Calu3 (cell line): ENCODE measurements around the gene GAK. TPM values are rescaled to one million over a fixed set of nuclear protein-coding genes. Genes with fewer than 3 reads are reported as not detected.

Experiments used
- BruUV-seq: library from RNA; stranded (reverse); fragments of 400-500 nt; replicated peaks from 2 replicates; lab custom pipeline; 2021; lab: Mats Ljungman, UMichigan
- CTCF ChIA-PET: fragments of 300-600 bp; sonication (Branson Sonifier 250); formaldehyde crosslinking; loops from one replicate; lab custom pipeline; 2022; ENCODE audit warnings: antibody characterized with exemption; lab: Charles Lee
- DNase-seq: peaks from one replicate; pipeline ENCODE4 v3.0.0; 2022
- H3K27ac Mint-ChIP-seq: one replicate; pipeline ENCODE4 v1.8.0; 2022; ENCODE audit warnings: mixed read lengths; ENCODE audit not compliant: unreplicated experiment
- H3K27me3 Mint-ChIP-seq: one replicate; pipeline ENCODE4 v1.8.0; 2022; ENCODE audit warnings: mixed read lengths; ENCODE audit not compliant: unreplicated experiment
- H3K36me3 Mint-ChIP-seq: one replicate; pipeline ENCODE4 v1.8.0; 2022; ENCODE audit warnings: mild to moderate bottlenecking, moderate library complexity, mixed read lengths; ENCODE audit not compliant: insufficient read depth, unreplicated experiment
- H3K4me1 Mint-ChIP-seq: one replicate; pipeline ENCODE4 v1.8.0; 2022; ENCODE audit warnings: mild to moderate bottlenecking, low read depth, mixed read lengths; ENCODE audit not compliant: unreplicated experiment
- H3K4me3 Mint-ChIP-seq: one replicate; pipeline ENCODE4 v1.8.0; 2022; ENCODE audit warnings: mild to moderate bottlenecking, low read depth, moderate library complexity, mixed read lengths; ENCODE audit not compliant: unreplicated experiment
- H3K9me3 Mint-ChIP-seq: one replicate; pipeline ENCODE4 v1.8.0; 2022; ENCODE audit warnings: low read depth, mixed read lengths; ENCODE audit not compliant: unreplicated experiment
- intact Hi-C: fragments of 100-400 bp; cut with micrococcal nuclease; formaldehyde crosslinking; loops from one replicate; pipeline ENCODE4 v1.10.0; 2022; ENCODE audit not compliant: unreplicated experiment
- total RNA-seq: library from RNA; stranded (reverse); gene quantifications from 2 replicates; pipeline ENCODE4 v1.2.3, GENCODE V29; 2022
- TF ChIP-seq, protein P1 (sequence below): fragments of 200-600 bp; IDR thresholded peaks from one replicate; pipeline ENCODE4 v1.8.0; 2022; ENCODE audit warnings: antibody characterized with exemption; ENCODE audit not compliant: unreplicated experiment

Gene GAK
- total RNA-seq, 1 experiment from 2014 or later, result 94.1 TPM

DNA sequence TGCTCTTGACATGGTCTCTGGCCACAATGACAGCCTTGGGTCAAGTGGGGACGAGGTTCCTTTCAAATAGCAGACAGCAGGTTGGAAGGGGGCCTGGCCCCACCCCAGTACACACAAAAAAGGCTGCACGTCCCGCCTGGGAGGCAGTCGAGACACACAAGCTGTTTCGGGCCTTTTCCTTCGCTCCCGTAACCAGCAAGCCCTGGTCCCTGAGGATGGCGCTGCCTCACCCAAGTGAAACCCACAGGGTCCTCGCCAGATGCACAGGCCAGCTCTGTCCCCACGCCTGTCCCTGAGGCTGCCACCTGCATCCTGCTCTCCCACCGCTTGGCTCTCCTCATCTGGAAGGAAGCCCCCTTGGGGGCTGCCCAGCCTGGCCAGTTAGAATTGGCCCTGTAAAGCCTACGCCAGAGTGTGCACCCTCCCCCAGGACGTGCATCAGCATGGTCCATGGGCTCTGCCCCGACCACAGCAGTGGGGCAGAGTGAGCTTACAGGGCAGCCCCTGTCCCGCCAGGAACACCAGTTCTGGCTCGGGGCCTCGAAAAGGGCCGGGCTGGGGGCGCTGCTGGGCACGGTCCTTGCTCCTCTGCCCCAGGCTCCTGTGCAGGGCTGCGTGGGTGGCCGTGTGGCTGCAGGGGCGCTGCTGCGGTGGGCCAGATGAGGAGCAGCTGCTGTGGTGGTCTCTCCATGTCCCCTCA lies 108.2 kb downstream of the GAK start:
- BruUV-seq, result no TSS peak
- Mint-ChIP-seq H3K27ac (no peak overlapping the region), H3K9me3 (no peaks in the 10 kb centered on the region), H3K36me3 (peaks cover 5% of the 10 kb centered on the region), H3K27me3 (peaks cover 34% of the 10 kb centered on the region), H3K4me3 (no peak overlapping the region), H3K4me1 (peaks cover 9% of the 10 kb centered on the region)
- TF ChIP-seq, protein P1, sequence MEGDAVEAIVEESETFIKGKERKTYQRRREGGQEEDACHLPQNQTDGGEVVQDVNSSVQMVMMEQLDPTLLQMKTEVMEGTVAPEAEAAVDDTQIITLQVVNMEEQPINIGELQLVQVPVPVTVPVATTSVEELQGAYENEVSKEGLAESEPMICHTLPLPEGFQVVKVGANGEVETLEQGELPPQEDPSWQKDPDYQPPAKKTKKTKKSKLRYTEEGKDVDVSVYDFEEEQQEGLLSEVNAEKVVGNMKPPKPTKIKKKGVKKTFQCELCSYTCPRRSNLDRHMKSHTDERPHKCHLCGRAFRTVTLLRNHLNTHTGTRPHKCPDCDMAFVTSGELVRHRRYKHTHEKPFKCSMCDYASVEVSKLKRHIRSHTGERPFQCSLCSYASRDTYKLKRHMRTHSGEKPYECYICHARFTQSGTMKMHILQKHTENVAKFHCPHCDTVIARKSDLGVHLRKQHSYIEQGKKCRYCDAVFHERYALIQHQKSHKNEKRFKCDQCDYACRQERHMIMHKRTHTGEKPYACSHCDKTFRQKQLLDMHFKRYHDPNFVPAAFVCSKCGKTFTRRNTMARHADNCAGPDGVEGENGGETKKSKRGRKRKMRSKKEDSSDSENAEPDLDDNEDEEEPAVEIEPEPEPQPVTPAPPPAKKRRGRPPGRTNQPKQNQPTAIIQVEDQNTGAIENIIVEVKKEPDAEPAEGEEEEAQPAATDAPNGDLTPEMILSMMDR, result no peak
- CTCF ChIA-PET, result no interaction called here
- no peak for DNase-seq
- intact Hi-C loops, result no loop called here

DNA sequence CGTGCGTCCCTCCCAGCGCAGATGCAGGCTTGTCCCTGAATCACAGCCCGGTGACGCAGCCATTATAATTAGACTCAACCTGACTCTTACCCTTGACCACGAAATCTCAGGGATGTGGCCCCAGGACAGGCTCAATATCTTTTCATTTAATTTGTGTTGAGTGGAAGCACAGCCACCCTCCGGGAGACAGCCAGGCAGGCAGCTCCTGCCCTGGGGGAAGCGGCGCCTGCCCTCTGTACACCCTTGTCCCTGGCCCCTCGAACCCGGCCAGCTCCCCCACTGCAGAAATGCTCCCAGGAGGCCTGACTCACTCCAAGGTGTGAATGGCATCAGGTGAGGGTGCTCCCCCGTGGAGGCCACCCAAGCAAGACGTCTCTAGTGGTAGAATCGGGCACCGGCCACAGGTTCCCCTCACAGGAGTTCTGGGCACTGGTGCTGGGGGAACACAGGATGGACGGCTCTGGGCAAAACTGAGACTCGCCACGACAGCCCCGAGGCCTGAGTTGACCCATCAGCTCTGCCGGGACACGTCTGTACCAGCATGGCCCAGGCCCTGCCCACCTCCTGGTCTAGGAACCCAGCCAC lies 108.8 kb downstream of the GAK start:
- intact Hi-C loops, result no loop called here
- CTCF ChIA-PET, result no interaction called here
- no peak overlapping the region for H3K4me3 Mint-ChIP-seq
- TF ChIP-seq, protein P1, result no peak
- peaks cover 6% of the 10 kb centered on the region for H3K4me1 Mint-ChIP-seq
- H3K27ac Mint-ChIP-seq, result no peak overlapping the region
- H3K9me3 Mint-ChIP-seq, result no peaks in the 10 kb centered on the region
- peaks cover 28% of the 10 kb centered on the region for H3K27me3 Mint-ChIP-seq
- no peak for DNase-seq
- no TSS peak for BruUV-seq
- peaks cover 5% of the 10 kb centered on the region for H3K36me3 Mint-ChIP-seq

DNA sequence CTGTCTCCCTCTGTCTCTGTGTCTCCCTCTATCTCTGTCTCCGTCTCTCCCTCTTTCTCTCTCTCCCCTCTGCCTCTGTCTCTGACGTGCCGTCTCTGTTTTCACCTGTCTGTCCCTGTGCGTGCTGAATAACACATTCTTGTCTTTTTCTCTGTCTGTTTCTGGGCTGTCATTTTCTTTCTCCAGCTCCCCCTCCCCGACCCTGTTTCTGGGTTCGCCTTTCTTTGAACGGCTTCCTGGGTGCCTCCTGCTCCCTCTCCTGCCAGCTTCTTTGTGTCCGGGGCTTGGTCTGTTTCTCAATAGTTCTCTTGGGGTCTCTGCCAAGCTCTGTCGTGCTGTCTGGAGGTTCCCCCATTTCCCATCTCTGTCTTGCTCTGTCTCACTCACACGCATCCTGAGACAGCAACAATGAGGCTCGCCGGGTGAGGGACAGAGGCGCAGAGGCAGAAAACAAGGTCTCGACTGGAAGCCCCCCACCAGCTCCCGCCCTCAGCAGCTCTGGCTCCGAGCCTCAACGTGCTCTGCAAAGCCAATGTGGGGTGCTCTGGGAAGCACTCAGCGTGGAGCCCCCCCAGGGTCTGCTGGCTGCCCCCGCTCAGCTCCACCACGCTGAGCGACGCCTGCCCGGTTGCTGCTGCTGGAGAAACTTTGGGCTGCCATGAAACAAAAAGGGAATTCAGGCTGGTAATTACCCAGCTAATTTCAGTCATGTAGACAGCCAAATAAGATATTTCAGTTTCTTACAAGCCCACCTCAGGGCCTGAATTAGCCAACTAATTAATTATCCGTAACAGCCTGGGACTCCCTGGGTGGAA lies 109.5 kb downstream of the GAK start:
- H3K27ac Mint-ChIP-seq, result no peak overlapping the region
- TF ChIP-seq, protein P1, result no peak
- no peak for DNase-seq
- peaks cover 21% of the 10 kb centered on the region for H3K27me3 Mint-ChIP-seq
- BruUV-seq, result no TSS peak
- intact Hi-C loops, result no loop called here
- H3K9me3 Mint-ChIP-seq, result no peaks in the 10 kb centered on the region
- H3K4me3 Mint-ChIP-seq, result no peak overlapping the region
- H3K4me1 Mint-ChIP-seq, result no peaks in the 10 kb centered on the region
- peaks cover 5% of the 10 kb centered on the region for H3K36me3 Mint-ChIP-seq
- CTCF ChIA-PET, result no interaction called here

DNA sequence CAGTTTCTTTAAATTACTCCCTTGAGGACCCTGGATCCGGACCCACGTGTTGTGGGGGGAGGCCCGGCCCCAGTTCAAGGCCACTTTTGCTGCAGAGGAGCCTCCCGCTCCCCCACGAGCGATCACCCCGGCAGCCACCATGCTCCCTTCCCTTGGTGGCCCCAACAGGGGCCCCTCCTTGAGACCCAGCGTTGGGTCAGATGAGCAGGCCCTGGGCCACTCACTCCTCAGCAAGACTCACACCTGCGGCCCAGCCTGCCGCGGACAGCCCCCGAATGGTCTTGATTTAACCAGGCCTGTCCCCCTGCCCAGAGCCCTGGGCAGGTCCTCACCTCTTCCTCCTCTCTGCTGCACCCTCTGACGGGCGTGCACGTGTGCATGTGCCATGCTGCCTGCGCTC lies 110.5 kb downstream of the GAK start:
- CTCF ChIA-PET, result no interaction called here
- no TSS peak for BruUV-seq
- Mint-ChIP-seq H3K36me3 (peaks cover 5% of the 10 kb centered on the region), H3K4me1 (no peaks in the 10 kb centered on the region), H3K4me3 (no peak overlapping the region), H3K9me3 (no peaks in the 10 kb centered on the region), H3K27ac (no peak overlapping the region), H3K27me3 (peaks cover 20% of the 10 kb centered on the region)
- TF ChIP-seq, protein P1, result no peak
- intact Hi-C loops, result no loop called here
- DNase-seq, result no peak
